HepG2 (cell line): Measurements from ENCODE around the gene AQP11. TPM values are rescaled to one million over a fixed set of nuclear protein-coding genes. Genes with fewer than 3 reads are reported as not detected.

Experiments
- HNRNPLL ChIP-seq: fragments of 200-400 bp; formaldehyde crosslinking; IDR thresholded peaks from 2 replicates; pipeline ENCODE4 v1.6.1; 2017; ENCODE audit warnings: mild to moderate bottlenecking, low read depth, low read length; ENCODE audit not compliant: poor library complexity, severe bottlenecking
- KDM5A ChIP-seq: fragments of 200-600 bp; sonication (generic); IDR thresholded peaks from 2 replicates; pipeline ENCODE4 v1.7.0; 2018; ENCODE audit warnings: antibody characterized with exemption, mild to moderate bottlenecking, low read length, borderline replicate concordance
- KLF11 ChIP-seq: IDR thresholded peaks from 2 replicates; pipeline ENCODE4 v1.6.1; 2016; ENCODE audit warnings: missing compliant biosample characterization
- PHF21A ChIP-seq: sonication (generic); formaldehyde crosslinking; IDR thresholded peaks from 2 replicates; pipeline ENCODE4 v1.5.0; 2020; ENCODE audit warnings: mild to moderate bottlenecking, missing genetic modification reagents
- RAD21 ChIP-seq: fragments of 450-650 bp; formaldehyde crosslinking; IDR thresholded peaks from 2 replicates; pipeline ENCODE4 v1.5.0; 2020; ENCODE audit warnings: mild to moderate bottlenecking
- SRSF4 ChIP-seq: fragments of 200-400 bp; formaldehyde crosslinking; IDR thresholded peaks from one replicate; pipeline ENCODE4 v1.6.1; 2018; ENCODE audit warnings: mild to moderate bottlenecking, low read depth, low read length, moderate library complexity; ENCODE audit not compliant: poor library complexity, severe bottlenecking
- TEAD2 ChIP-seq: sonication (generic); formaldehyde crosslinking; IDR thresholded peaks from 2 replicates; pipeline ENCODE4 v1.9.0; 2021; ENCODE audit warnings: missing genetic modification reagents
- THAP9 ChIP-seq: sonication (generic); formaldehyde crosslinking; IDR thresholded peaks from 2 replicates; pipeline ENCODE4; 2020; ENCODE audit warnings: missing genetic modification reagents, mild to moderate bottlenecking, borderline replicate concordance
- ZBTB3 ChIP-seq: sonication (generic); formaldehyde crosslinking; IDR thresholded peaks from 2 replicates; pipeline ENCODE4 v1.4.0; 2020; ENCODE audit warnings: low read depth, mild to moderate bottlenecking, moderate library complexity, missing genetic modification reagents, borderline replicate concordance
- ZBTB7B ChIP-seq: sonication (generic); formaldehyde crosslinking; IDR thresholded peaks from 2 replicates; pipeline ENCODE4 v1.4.0; 2020; ENCODE audit warnings: missing genetic modification reagents
- ZNF34 ChIP-seq: sonication (generic); formaldehyde crosslinking; IDR thresholded peaks from 2 replicates; pipeline ENCODE4 v1.4.0; 2020; ENCODE audit warnings: mild to moderate bottlenecking, missing genetic modification reagents, borderline replicate concordance
- ZNF414 ChIP-seq: sonication (generic); formaldehyde crosslinking; IDR thresholded peaks from 2 replicates; pipeline ENCODE4 v1.5.0; 2020; ENCODE audit warnings: missing genetic modification reagents
- ZNF772 ChIP-seq: sonication (generic); formaldehyde crosslinking; IDR thresholded peaks from 2 replicates; pipeline ENCODE4 v1.5.0; 2020; ENCODE audit warnings: mild to moderate bottlenecking, missing genetic modification reagents
- polyA plus RNA-seq, 8 experiments: library from polyadenylated mRNA; depleted of rRNA in 3 of 8; stranded (reverse) in 7 of 8; unstranded in 1 of 8; fragments of >200 nt; fragmentation: Illumina TruSeq in 4 of 8; extraction: Trizol in 4 of 8; gene quantifications; 2 replicates each; pipeline versions ENCODE4 v1.2.1 to v1.2.3, GENCODE V29; 2011 to 2016; ENCODE audit warnings: low read depth in 4 of 8, missing spikeins in 1 of 8, mixed read lengths in 1 of 8; ENCODE audit not compliant: insufficient read depth in 1 of 8
- total RNA-seq, 5 experiments: library from RNA; depleted of rRNA; stranded (reverse); fragments of >200 nt; fragmentation: Illumina TruSeq; extraction: Trizol; gene quantifications; 2 replicates each; pipeline ENCODE4 v1.2.3, GENCODE V29; 2016; ENCODE audit warnings: low read depth in 1 of 5
- TF ChIP-seq, protein P1 (sequence below): IDR thresholded peaks from 2 replicates; pipeline ENCODE4 v1.6.1; 2016; ENCODE audit warnings: mild to moderate bottlenecking
- TF ChIP-seq, protein P2 (sequence below): sonication (generic); formaldehyde crosslinking; IDR thresholded peaks from 2 replicates; pipeline ENCODE4 v1.4.0; 2020; ENCODE audit warnings: mild to moderate bottlenecking, missing genetic modification reagents, borderline replicate concordance
- TF ChIP-seq, protein P3 (sequence below): sonication (generic); formaldehyde crosslinking; IDR thresholded peaks from 2 replicates; pipeline ENCODE4 v1.5.0; 2020; ENCODE audit warnings: mild to moderate bottlenecking, missing genetic modification reagents, borderline replicate concordance

The AQP11 gene
- total and polyA plus RNA-seq, 2 of the 13 experiments (the other 11 are each of a cell fraction or from before 2014, with no cell fraction given) = 10.4 to 15.3 TPM

GRCh38 chr11:77637345-77638165 lies 47.8 kb downstream of the AQP11 start, which contains the start of gene CLNS1A (continued):
- TF ChIP-seq THAP9 (CRISPR knock-in tag) (peak; percentile 91; the same call in 1 of the 2 replicates), TEAD2 (CRISPR knock-in tag) (0 out of 2 replicates have a peak, but pooled peaks have one; percentile 26), RAD21 (CRISPR knock-in tag) (0 out of 2 replicates have a peak, but pooled peaks have one; percentile 16), PHF21A (CRISPR knock-in tag) (no peak), ZBTB7B (CRISPR knock-in tag) (peak; percentile 34; the same call in 1 of the 2 replicates), SRSF4 (no peak), ZBTB3 (peak; percentile 45; the same call in 1 of the 2 replicates), KDM5A (peak; percentile 87), ZNF772 (CRISPR knock-in tag) (peak; percentile 76), ZNF414 (peak; percentile 67; the same call in 1 of the 2 replicates), HNRNPLL (peak; percentile 65), KLF11 (CRISPR knock-in tag) (0 out of 2 replicates have a peak, but pooled peaks have one; percentile 80), ZNF34 (no peak)
- TF ChIP-seq, protein P1, sequence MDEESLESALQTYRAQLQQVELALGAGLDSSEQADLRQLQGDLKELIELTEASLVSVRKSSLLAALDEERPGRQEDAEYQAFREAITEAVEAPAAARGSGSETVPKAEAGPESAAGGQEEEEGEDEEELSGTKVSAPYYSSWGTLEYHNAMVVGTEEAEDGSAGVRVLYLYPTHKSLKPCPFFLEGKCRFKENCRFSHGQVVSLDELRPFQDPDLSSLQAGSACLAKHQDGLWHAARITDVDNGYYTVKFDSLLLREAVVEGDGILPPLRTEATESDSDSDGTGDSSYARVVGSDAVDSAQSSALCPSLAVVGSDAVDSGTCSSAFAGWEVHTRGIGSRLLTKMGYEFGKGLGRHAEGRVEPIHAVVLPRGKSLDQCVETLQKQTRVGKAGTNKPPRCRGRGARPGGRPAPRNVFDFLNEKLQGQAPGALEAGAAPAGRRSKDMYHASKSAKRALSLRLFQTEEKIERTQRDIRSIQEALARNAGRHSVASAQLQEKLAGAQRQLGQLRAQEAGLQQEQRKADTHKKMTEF (CRISPR knock-in tag) = peak; percentile 84
- TF ChIP-seq, protein P2, sequence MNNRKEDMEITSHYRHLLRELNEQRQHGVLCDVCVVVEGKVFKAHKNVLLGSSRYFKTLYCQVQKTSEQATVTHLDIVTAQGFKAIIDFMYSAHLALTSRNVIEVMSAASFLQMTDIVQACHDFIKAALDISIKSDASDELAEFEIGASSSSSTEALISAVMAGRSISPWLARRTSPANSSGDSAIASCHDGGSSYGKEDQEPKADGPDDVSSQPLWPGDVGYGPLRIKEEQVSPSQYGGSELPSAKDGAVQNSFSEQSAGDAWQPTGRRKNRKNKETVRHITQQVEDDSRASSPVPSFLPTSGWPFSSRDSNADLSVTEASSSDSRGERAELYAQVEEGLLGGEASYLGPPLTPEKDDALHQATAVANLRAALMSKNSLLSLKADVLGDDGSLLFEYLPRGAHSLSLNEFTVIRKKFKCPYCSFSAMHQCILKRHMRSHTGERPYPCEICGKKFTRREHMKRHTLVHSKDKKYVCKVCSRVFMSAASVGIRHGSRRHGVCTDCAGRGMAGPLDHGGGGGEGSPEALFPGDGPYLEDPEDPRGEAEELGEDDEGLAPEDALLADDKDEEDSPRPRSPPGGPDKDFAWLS (CRISPR knock-in tag) = no peak
- TF ChIP-seq, protein P3, sequence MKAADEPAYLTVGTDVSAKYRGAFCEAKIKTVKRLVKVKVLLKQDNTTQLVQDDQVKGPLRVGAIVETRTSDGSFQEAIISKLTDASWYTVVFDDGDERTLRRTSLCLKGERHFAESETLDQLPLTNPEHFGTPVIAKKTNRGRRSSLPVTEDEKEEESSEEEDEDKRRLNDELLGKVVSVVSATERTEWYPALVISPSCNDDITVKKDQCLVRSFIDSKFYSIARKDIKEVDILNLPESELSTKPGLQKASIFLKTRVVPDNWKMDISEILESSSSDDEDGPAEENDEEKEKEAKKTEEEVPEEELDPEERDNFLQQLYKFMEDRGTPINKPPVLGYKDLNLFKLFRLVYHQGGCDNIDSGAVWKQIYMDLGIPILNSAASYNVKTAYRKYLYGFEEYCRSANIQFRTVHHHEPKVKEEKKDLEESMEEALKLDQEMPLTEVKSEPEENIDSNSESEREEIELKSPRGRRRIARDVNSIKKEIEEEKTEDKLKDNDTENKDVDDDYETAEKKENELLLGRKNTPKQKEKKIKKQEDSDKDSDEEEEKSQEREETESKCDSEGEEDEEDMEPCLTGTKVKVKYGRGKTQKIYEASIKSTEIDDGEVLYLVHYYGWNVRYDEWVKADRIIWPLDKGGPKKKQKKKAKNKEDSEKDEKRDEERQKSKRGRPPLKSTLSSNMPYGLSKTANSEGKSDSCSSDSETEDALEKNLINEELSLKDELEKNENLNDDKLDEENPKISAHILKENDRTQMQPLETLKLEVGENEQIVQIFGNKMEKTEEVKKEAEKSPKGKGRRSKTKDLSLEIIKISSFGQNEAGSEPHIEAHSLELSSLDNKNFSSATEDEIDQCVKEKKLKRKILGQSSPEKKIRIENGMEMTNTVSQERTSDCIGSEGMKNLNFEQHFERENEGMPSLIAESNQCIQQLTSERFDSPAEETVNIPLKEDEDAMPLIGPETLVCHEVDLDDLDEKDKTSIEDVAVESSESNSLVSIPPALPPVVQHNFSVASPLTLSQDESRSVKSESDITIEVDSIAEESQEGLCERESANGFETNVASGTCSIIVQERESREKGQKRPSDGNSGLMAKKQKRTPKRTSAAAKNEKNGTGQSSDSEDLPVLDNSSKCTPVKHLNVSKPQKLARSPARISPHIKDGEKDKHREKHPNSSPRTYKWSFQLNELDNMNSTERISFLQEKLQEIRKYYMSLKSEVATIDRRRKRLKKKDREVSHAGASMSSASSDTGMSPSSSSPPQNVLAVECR (CRISPR knock-in tag) = peak; percentile 88; the same call in 1 of the 2 replicates
